HCT116 (cell line): ENCODE results near the gene FRMD3. TPM values are rescaled to one million over a fixed set of nuclear protein-coding genes. Genes with fewer than 3 reads are reported as not detected.

Source experiments
- ATAC-seq: fragments of 200-7000 bp; cut with Tn5 transposase; 2 replicates; pipeline ENCODE4 v1.9.1; 2020; ENCODE audit warnings: mild to moderate bottlenecking, moderate library complexity
- BruUV-seq: library from RNA; stranded (reverse); fragments of 400-500 nt; replicated peaks from 2 replicates; lab custom pipeline; 2021; lab: Mats Ljungman, UMichigan
- CTCF ChIA-PET: fragments of 300-600 bp; sonication (Branson Sonifier 250); formaldehyde crosslinking; loops from one replicate; lab custom pipeline; 2021; ENCODE audit warnings: antibody characterized with exemption; lab: Charles Lee
- POLR2A ChIA-PET: fragments of 300-600, 350-600 bp; sonication (Branson Sonifier 250); formaldehyde crosslinking; loops from one replicate; lab custom pipeline; 2021; ENCODE audit warnings: antibody characterized with exemption; lab: Charles Lee
- RAD21 ChIA-PET, 2 experiments: fragments of 300-600 bp; sonication (Branson Sonifier 250); formaldehyde crosslinking; loops; one replicate each; lab custom pipeline; 2023; ENCODE audit warnings: low total read pairs in 2 of 2; ENCODE audit not compliant: uncharacterized antibody in 2 of 2, unreplicated experiment in 2 of 2, low non-redundant PET in 1 of 2; lab: Charles Lee
- DNase-seq: peaks from one replicate; pipeline ENCODE4 v3.0.0-alpha.2; 2010; ENCODE audit warnings: low read depth, low spot score
- H2AFZ ChIP-seq: fragments of 200-600 bp; shearing (Covaris generic), sonication (generic); 2 replicates; pipeline ENCODE4 v1.6.1; 2017; ENCODE audit warnings: low read depth, mixed run types, mixed read lengths, antibody characterized with exemption, low read length; ENCODE audit not compliant: poor library complexity, severe bottlenecking
- H3K27ac ChIP-seq: 2 replicates; pipeline ENCODE4 v1.5.1; 2012; ENCODE audit warnings: low read depth, low read length
- H3K27me3 ChIP-seq: fragments of 200-600 bp; sonication (generic); 2 replicates; pipeline ENCODE4 v1.6.1; 2016; ENCODE audit warnings: mixed run types, low read length, mixed read lengths; ENCODE audit not compliant: insufficient read depth
- H3K36me3 ChIP-seq, 2 experiments: fragments of 200-500 bp in 1 of 2; fragments of 200-600 bp in 1 of 2; sonication (Bioruptor generic) in 1 of 2; sonication (generic) in 1 of 2; 2 replicates each; pipeline versions ENCODE4 v1.5.1 to v1.6.1; 2014 to 2016; ENCODE audit warnings: low read length in 2 of 2, inconsistent platforms in 1 of 2, mixed read lengths in 1 of 2, mixed run types in 1 of 2; ENCODE audit not compliant: insufficient read depth in 2 of 2, control insufficient read depth in 1 of 2
- H3K4me1 ChIP-seq, 2 experiments: fragments of 200-600 bp in 1 of 2; sonication (generic) in 1 of 2; 2 replicates each; pipeline versions ENCODE4 v1.5.1 to v1.6.1; 2012 to 2017; ENCODE audit warnings: low read length in 2 of 2, inconsistent platforms in 1 of 2, mild to moderate bottlenecking in 1 of 2, mixed read lengths in 1 of 2, mixed run types in 1 of 2, moderate library complexity in 1 of 2; ENCODE audit not compliant: insufficient read depth in 2 of 2, control insufficient read depth in 1 of 2
- H3K4me2 ChIP-seq: fragments of 200-600 bp; sonication (generic); 2 replicates; pipeline ENCODE4 v1.6.1; 2017; ENCODE audit warnings: mixed run types, low read length, mixed read lengths
- H3K4me3 ChIP-seq, 2 experiments: fragments of 200-600 bp in 1 of 2; sonication (generic) in 1 of 2; replicated peaks in 1 of 2; 2 replicates each; pipeline ENCODE4 v1.5.1; 2011 to 2016; ENCODE audit warnings: low read length in 2 of 2, control low read depth in 1 of 2, low read depth in 1 of 2, mild to moderate bottlenecking in 1 of 2, mixed read lengths in 1 of 2, mixed run types in 1 of 2
- H3K79me2 ChIP-seq: fragments of 200-600 bp; sonication (generic); 2 replicates; pipeline ENCODE4 v1.6.1; 2017; ENCODE audit warnings: mild to moderate bottlenecking, mixed run types, low read length, moderate library complexity, mixed read lengths; ENCODE audit not compliant: insufficient read depth
- H3K9ac ChIP-seq: fragments of 200-600 bp; sonication (generic); 2 replicates; pipeline ENCODE4 v1.6.1; 2016; ENCODE audit warnings: low read length, mixed read lengths
- H3K9me2 ChIP-seq: fragments of 200-600 bp; sonication (generic), shearing (Covaris generic); 2 replicates; pipeline ENCODE4 v1.6.1; 2017; ENCODE audit warnings: mixed run types, mild to moderate bottlenecking, moderate library complexity; ENCODE audit not compliant: insufficient read depth
- H3K9me3 ChIP-seq, 2 experiments: fragments of 200-500 bp in 1 of 2; fragments of 200-600 bp in 1 of 2; sonication (Bioruptor generic) in 1 of 2; sonication (generic) in 1 of 2; 2 replicates each; pipeline ENCODE4 v1.6.1; 2014 to 2017; ENCODE audit warnings: low read length in 2 of 2, mixed read lengths in 2 of 2, inconsistent platforms in 1 of 2, low read depth in 1 of 2, mild to moderate bottlenecking in 1 of 2, mixed run types in 1 of 2, moderate library complexity in 1 of 2; ENCODE audit not compliant: control insufficient read depth in 1 of 2, insufficient read depth in 1 of 2
- H4K20me1 ChIP-seq: fragments of 200-600 bp; sonication (generic), shearing (Covaris generic); 2 replicates; pipeline ENCODE4 v1.6.1; 2017; ENCODE audit warnings: mixed run types, mild to moderate bottlenecking, moderate library complexity; ENCODE audit not compliant: insufficient read depth
- ATF3 ChIP-seq: IDR thresholded peaks from 2 replicates; pipeline ENCODE4 v1.6.1; 2012
- CBX3 ChIP-seq: IDR thresholded peaks from 2 replicates; pipeline ENCODE4 v1.6.1; 2012; ENCODE audit warnings: low read depth
- CEBPB ChIP-seq: IDR thresholded peaks from 2 replicates; pipeline ENCODE4 v1.6.1; 2012; ENCODE audit warnings: low read depth
- ELF1 ChIP-seq: IDR thresholded peaks from 2 replicates; pipeline ENCODE4 v1.6.1; 2012; ENCODE audit warnings: low read depth, borderline replicate concordance
- EZH2 ChIP-seq: fragments of 200-600 bp; sonication (generic); IDR thresholded peaks from 2 replicates; pipeline ENCODE4 v1.6.1; 2017; ENCODE audit warnings: antibody characterized with exemption, mixed run types
- EZH2phosphoT487 ChIP-seq: fragments of 200-600 bp; IDR thresholded peaks from 2 replicates; pipeline ENCODE4 v1.6.1; 2018; ENCODE audit warnings: antibody characterized with exemption, borderline replicate concordance
- FOSL1 ChIP-seq: IDR thresholded peaks from 2 replicates; pipeline ENCODE4 v1.6.1; 2012; ENCODE audit warnings: low read depth
- JUND ChIP-seq: IDR thresholded peaks from 2 replicates; pipeline ENCODE4 v1.6.1; 2012
- MAX ChIP-seq: IDR thresholded peaks from 2 replicates; pipeline ENCODE4 v1.6.1; 2012
- POLR2A ChIP-seq: IDR thresholded peaks from 2 replicates; pipeline ENCODE4 v1.7.0; 2011; ENCODE audit warnings: borderline replicate concordance; ENCODE audit not compliant: insufficient read depth, insufficient read length; ENCODE audit errors: extremely low read depth
- RAD21 ChIP-seq: IDR thresholded peaks from 2 replicates; pipeline ENCODE4 v1.6.1; 2012; ENCODE audit warnings: low read depth, mild to moderate bottlenecking
- SP1 ChIP-seq: IDR thresholded peaks from 2 replicates; pipeline ENCODE4 v1.6.1; 2012; ENCODE audit warnings: low read depth
- SRF ChIP-seq: IDR thresholded peaks from 2 replicates; pipeline ENCODE4 v1.6.1; 2012; ENCODE audit warnings: low read depth
- ZFX ChIP-seq: fragments of 450-650 bp; IDR thresholded peaks from 2 replicates; pipeline ENCODE4 v1.6.1; 2017
- ZNF274 ChIP-seq: fragments of 200-500 bp; sonication (Bioruptor generic); IDR thresholded peaks from 2 replicates; pipeline ENCODE4 v1.6.1; 2014; ENCODE audit warnings: mild to moderate bottlenecking, low read depth, low read length, inconsistent platforms
- intact Hi-C: fragments of 100-400 bp; cut with micrococcal nuclease; formaldehyde crosslinking; loops from 2 replicates; pipeline ENCODE4 v1.10.0; 2022
- total RNA-seq: library from RNA; stranded (reverse); gene quantifications from one replicate; pipeline ENCODE4 v1.2.1, GENCODE V29; 2021; ENCODE audit not compliant: unreplicated experiment
- TF ChIP-seq, protein P1 (sequence below), 3 experiments: fragments of 200-600 bp in 1 of 3; sonication (generic) in 1 of 3; IDR thresholded peaks in 2 of 3; conservative IDR thresholded peaks in 1 of 3; 2 replicates each; pipeline ENCODE4 v1.5.1; 2012 to 2017; ENCODE audit warnings: low read depth in 2 of 3, low read length in 2 of 3, antibody characterized with exemption in 1 of 3, borderline replicate concordance in 1 of 3, control low read depth in 1 of 3, mild to moderate bottlenecking in 1 of 3, mixed read lengths in 1 of 3, mixed run types in 1 of 3, moderate library complexity in 1 of 3; ENCODE audit not compliant: insufficient read depth in 1 of 3
- TF ChIP-seq, protein P2 (sequence below): IDR thresholded peaks from 2 replicates; pipeline ENCODE4 v1.6.1; 2011; ENCODE audit warnings: mild to moderate bottlenecking, low read length, moderate library complexity; ENCODE audit not compliant: insufficient replicate concordance; ENCODE audit errors: extremely low read depth
- TF ChIP-seq, protein P3 (sequence below): IDR thresholded peaks from 2 replicates; pipeline ENCODE4 v1.6.1; 2012; ENCODE audit warnings: low read depth

FRMD3 gene
- total RNA-seq, 1 experiment from 2014 or later: 0.89 TPM

DNA sequence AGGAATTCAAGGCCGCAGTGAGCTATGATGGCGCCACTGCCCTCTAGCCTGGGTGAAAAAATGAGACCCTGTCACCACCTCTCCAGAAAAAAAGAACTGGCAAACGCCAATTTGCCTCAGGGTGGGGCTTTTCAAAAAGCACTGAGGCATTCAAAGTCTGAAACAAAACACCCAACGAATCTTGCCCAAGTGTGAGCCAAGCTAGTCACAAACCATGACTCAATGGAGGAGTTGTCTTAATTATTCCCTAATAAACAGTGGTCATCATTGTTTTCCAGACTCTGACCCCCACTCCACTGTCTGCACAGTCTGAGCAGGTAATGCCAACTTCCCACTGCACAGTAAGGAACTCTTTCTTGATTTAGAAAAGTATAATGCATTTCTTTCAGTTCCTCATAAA lies 16.8 kb downstream of the FRMD3 start:
- ChIA-PET CTCF (no interaction called here), RAD21 (no interaction called here), POLR2A (no interaction called here)
- Histone ChIP-seq H3K4me3 (no peak overlapping the region), H3K9ac (no peak overlapping the region), H3K9me3 (no peaks in the 10 kb centered on the region), H2AFZ (no peak overlapping the region), H3K79me2 (no peaks in the 10 kb centered on the region), H4K20me1 (no peaks in the 10 kb centered on the region; the same call in 1 of the 2 replicates), H3K9me2 (no peaks in the 10 kb centered on the region), H3K4me1 (no peaks in the 10 kb centered on the region), H3K4me2 (no peak overlapping the region), H3K27me3 (0 out of 2 replicates have a peak, but pooled peaks cover 2% of the 10 kb centered on the region), H3K27ac (no peak overlapping the region), H3K36me3 (no peaks in the 10 kb centered on the region)
- intact Hi-C loops: no loop called here
- ATAC-seq: no peak
- DNase-seq: no peak
- no TSS peak for BruUV-seq
- TF ChIP-seq POLR2A: no peak
- TF ChIP-seq CEBPB: no peak
- no peak for TF ChIP-seq SP1
- TF ChIP-seq FOSL1: no peak
- TF ChIP-seq, protein P1, sequence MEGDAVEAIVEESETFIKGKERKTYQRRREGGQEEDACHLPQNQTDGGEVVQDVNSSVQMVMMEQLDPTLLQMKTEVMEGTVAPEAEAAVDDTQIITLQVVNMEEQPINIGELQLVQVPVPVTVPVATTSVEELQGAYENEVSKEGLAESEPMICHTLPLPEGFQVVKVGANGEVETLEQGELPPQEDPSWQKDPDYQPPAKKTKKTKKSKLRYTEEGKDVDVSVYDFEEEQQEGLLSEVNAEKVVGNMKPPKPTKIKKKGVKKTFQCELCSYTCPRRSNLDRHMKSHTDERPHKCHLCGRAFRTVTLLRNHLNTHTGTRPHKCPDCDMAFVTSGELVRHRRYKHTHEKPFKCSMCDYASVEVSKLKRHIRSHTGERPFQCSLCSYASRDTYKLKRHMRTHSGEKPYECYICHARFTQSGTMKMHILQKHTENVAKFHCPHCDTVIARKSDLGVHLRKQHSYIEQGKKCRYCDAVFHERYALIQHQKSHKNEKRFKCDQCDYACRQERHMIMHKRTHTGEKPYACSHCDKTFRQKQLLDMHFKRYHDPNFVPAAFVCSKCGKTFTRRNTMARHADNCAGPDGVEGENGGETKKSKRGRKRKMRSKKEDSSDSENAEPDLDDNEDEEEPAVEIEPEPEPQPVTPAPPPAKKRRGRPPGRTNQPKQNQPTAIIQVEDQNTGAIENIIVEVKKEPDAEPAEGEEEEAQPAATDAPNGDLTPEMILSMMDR (IDR thresholded peaks at IDR 0.05 in 2 of 3, conservative IDR thresholded peaks at IDR 0.05 in 1 of 3; ENCODE audit: borderline replicate concordance in 1 of 3, insufficient read depth in 1 of 3, low read depth in 2 of 3, low read length in 2 of 3): no peak
- no peak for TF ChIP-seq ZFX
- no peak for TF ChIP-seq CBX3
- no peak for TF ChIP-seq ZNF274
- TF ChIP-seq, protein P2, sequence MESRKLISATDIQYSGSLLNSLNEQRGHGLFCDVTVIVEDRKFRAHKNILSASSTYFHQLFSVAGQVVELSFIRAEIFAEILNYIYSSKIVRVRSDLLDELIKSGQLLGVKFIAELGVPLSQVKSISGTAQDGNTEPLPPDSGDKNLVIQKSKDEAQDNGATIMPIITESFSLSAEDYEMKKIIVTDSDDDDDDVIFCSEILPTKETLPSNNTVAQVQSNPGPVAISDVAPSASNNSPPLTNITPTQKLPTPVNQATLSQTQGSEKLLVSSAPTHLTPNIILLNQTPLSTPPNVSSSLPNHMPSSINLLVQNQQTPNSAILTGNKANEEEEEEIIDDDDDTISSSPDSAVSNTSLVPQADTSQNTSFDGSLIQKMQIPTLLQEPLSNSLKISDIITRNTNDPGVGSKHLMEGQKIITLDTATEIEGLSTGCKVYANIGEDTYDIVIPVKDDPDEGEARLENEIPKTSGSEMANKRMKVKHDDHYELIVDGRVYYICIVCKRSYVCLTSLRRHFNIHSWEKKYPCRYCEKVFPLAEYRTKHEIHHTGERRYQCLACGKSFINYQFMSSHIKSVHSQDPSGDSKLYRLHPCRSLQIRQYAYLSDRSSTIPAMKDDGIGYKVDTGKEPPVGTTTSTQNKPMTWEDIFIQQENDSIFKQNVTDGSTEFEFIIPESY: no peak
- TF ChIP-seq EZH2phosphoT487: no peak
- TF ChIP-seq, protein P3, sequence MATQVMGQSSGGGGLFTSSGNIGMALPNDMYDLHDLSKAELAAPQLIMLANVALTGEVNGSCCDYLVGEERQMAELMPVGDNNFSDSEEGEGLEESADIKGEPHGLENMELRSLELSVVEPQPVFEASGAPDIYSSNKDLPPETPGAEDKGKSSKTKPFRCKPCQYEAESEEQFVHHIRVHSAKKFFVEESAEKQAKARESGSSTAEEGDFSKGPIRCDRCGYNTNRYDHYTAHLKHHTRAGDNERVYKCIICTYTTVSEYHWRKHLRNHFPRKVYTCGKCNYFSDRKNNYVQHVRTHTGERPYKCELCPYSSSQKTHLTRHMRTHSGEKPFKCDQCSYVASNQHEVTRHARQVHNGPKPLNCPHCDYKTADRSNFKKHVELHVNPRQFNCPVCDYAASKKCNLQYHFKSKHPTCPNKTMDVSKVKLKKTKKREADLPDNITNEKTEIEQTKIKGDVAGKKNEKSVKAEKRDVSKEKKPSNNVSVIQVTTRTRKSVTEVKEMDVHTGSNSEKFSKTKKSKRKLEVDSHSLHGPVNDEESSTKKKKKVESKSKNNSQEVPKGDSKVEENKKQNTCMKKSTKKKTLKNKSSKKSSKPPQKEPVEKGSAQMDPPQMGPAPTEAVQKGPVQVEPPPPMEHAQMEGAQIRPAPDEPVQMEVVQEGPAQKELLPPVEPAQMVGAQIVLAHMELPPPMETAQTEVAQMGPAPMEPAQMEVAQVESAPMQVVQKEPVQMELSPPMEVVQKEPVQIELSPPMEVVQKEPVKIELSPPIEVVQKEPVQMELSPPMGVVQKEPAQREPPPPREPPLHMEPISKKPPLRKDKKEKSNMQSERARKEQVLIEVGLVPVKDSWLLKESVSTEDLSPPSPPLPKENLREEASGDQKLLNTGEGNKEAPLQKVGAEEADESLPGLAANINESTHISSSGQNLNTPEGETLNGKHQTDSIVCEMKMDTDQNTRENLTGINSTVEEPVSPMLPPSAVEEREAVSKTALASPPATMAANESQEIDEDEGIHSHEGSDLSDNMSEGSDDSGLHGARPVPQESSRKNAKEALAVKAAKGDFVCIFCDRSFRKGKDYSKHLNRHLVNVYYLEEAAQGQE: no peak
- TF ChIP-seq ATF3: no peak
- no peak for TF ChIP-seq JUND
- TF ChIP-seq ELF1: no peak
- TF ChIP-seq SRF: no peak
- no peak for TF ChIP-seq EZH2
- no peak for TF ChIP-seq RAD21
- TF ChIP-seq MAX: no peak
